ENCODE measurements around the gene DHX57.

DHX57 gene

GRCh38 chr2:38898256-38898655 is 22.5 kb upstream of the DHX57 start:
- no peak overlapping the region for H3K27ac ChIP-seq

DNA sequence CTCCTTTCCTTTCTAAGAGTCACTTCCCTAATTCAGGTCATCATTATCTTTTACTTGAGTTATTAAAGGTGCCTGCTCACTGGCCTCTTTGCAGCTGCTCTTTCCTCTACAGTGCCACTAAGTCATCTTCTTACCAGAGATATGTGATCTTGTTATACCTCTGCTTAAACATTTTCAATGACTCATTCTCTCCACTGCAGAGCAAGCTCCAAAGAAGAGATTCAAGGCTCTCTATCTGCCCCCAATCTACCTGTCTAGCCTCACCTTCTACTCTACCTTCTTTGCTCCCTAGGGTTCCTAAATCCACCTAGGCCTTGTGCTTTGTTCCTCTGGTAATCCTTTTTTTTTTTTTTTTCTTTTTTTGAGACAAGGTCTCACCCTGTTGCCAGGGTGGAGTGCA is 17.1 kb upstream of the DHX57 start:
- Histone ChIP-seq H3K27me3 (no peaks in the 10 kb centered on the region), H3K9ac (no peak overlapping the region), H3K4me1 (no peaks in the 10 kb centered on the region), H3K36me3 (no peaks in the 10 kb centered on the region), H3K4me2 (no peak overlapping the region), H3K4me3 (no peak overlapping the region), H3K9me3 (0 out of 2 replicates have a peak, but pooled peaks cover 3% of the 10 kb centered on the region), H4K20me1 (no peaks in the 10 kb centered on the region), H3K27ac (no peak overlapping the region)
- no peak for TF ChIP-seq Cebpa-rat (IDR thresholded peaks at IDR 0.05)

More at GRCh38 chr2:38898256-38898655, 22.5 kb upstream of the DHX57 start:
- Histone ChIP-seq H4K20me1 (no peaks in the 10 kb centered on the region), H3K9ac (no peak overlapping the region), H3K27me3 (no peaks in the 10 kb centered on the region), H3K9me3 (no peaks in the 10 kb centered on the region), H3K4me3 (no peak overlapping the region), H3K4me2 (no peak overlapping the region), H3K4me1 (no peaks in the 10 kb centered on the region), H3K36me3 (no peaks in the 10 kb centered on the region)
- no peak for TF ChIP-seq Cebpa-rat (IDR thresholded peaks at IDR 0.05)

DNA sequence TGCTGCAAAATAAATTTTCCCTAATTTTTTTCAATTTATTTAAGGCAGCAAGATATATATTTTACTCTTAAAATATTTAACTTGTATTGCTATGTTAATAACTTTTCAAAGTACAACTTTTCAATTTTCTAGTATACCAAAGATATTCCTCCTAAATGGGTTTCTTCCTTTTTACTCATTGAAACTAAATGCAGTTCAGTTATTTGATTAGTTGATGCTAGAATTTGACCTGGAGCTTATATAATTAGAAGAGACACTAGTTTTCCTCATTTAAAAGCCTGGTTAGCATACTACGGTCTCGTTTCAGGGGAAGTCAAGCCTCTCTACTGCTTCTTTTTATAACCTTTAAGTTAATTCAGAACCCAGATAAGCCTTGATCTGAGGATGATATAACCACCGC is 13.8 kb upstream of the DHX57 start, which contains the start of gene ARHGEF33:
ARHGEF33 (plus strand) TSS at position 301 of the 400 bp plus-strand sequence. CDS start 29,573 bp downstream, outside the sequence.
- Histone ChIP-seq H3K4me1 (no peaks in the 10 kb centered on the region), H3K27ac (no peak within 1 kb of the TSS), H3K36me3 (no peaks in the 10 kb centered on the region), H3K9ac (no peak within 1 kb of the TSS), H3K9me3 (0 out of 2 replicates have a peak, but pooled peaks cover 7% of the 10 kb centered on the region), H3K27me3 (no peaks in the 10 kb centered on the region), H3K4me2 (no peak within 1 kb of the TSS), H3K4me3 (no peak within 1 kb of the TSS), H4K20me1 (no peaks in the 10 kb centered on the region)
- TF ChIP-seq Cebpa-rat (IDR thresholded peaks at IDR 0.05): no peak

DNA sequence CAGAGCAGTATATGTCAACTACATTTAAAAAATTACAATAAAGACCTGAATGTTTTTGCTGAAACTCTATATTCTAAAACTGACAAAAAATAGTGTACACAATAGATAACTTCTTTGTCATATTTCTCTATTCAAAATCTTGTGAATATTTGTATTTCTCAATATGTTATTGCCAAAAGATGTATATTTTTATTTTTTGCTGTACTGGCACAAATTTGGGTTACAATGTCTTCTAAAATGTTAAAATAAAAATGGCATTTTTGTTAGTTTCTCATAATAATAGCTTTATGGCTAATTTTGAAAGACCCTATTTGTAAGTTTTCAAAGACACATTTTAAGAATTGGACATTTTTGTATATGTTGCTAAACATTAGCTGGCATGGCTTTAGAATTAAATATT is 13.3 kb upstream of the DHX57 start:
- H3K4me3 ChIP-seq: no peak overlapping the region
- no peaks in the 10 kb centered on the region for H3K4me1 ChIP-seq
- no peak overlapping the region for H3K9ac ChIP-seq
- H3K36me3 ChIP-seq: no peaks in the 10 kb centered on the region
- no peaks in the 10 kb centered on the region for H4K20me1 ChIP-seq
- no peak overlapping the region for H3K4me2 ChIP-seq
- 0 out of 2 replicates have a peak, but pooled peaks cover 7% of the 10 kb centered on the region for H3K9me3 ChIP-seq
- no peaks in the 10 kb centered on the region for H3K27me3 ChIP-seq
- no peak overlapping the region for H3K27ac ChIP-seq
- no peak for TF ChIP-seq Cebpa-rat (IDR thresholded peaks at IDR 0.05)

GRCh38 chr2:38887902-38888554 is 12.3 kb upstream of the DHX57 start:
- Histone ChIP-seq H3K9me3 (0 out of 2 replicates have a peak, but pooled peaks cover 7% of the 10 kb centered on the region), H3K27me3 (no peaks in the 10 kb centered on the region), H4K20me1 (no peaks in the 10 kb centered on the region), H3K36me3 (no peaks in the 10 kb centered on the region), H3K9ac (no peak overlapping the region), H3K4me3 (no peak overlapping the region), H3K4me2 (no peak overlapping the region), H3K4me1 (no peaks in the 10 kb centered on the region), H3K27ac (no peak overlapping the region)
- no peak for TF ChIP-seq Cebpa-rat (IDR thresholded peaks at IDR 0.05)

- no peak overlapping the region for H3K4me2 ChIP-seq
- no peak overlapping the region for H3K4me3 ChIP-seq
- H3K27ac ChIP-seq: no peak overlapping the region
- 0 out of 2 replicates have a peak, but pooled peaks cover 7% of the 10 kb centered on the region for H3K9me3 ChIP-seq
- H3K9ac ChIP-seq: no peak overlapping the region
- no peak for TF ChIP-seq Cebpa-rat (IDR thresholded peaks at IDR 0.05)
- no peaks in the 10 kb centered on the region for H3K27me3 ChIP-seq
- H3K36me3 ChIP-seq: no peaks in the 10 kb centered on the region
- no peaks in the 10 kb centered on the region for H3K4me1 ChIP-seq
- no peaks in the 10 kb centered on the region for H4K20me1 ChIP-seq
Observed at GRCh38 chr2:38887347-38887746, 11.6 kb upstream of the DHX57 start.

GRCh38 chr2:38886063-38886462 is 10.3 kb upstream of the DHX57 start:
- no peaks in the 10 kb centered on the region for H3K36me3 ChIP-seq

DNA sequence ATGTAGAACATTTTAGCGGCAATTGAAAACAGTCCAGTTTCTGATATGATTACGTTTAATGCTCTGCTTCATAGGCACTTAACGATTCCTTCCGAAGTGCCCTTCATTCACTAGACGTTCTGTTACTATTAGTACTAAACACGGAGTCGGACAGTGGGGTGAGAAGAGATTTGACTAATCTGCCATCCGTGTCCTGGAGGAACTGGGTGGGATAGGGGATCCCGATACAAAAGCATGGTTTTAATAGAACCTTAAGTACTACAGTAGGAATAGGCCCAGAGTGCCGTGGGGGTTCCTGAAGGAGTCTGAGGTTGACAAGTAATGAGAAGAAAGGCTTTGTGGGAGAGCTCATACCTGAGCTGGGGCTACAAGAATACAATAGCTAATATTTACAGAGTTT is 673 bp upstream of the DHX57 start:
- no peak for TF ChIP-seq Cebpa-rat (IDR thresholded peaks at IDR 0.05)
- H3K27me3 ChIP-seq: peaks cover 6% of the 10 kb centered on the region; the same call in 1 of the 2 replicates
- peaks cover 13% of the 10 kb centered on the region for H3K4me1 ChIP-seq
- no peak overlapping the region; the same call in 1 of the 2 replicates for H3K9ac ChIP-seq
- H3K4me2 ChIP-seq: peak overlapping the region; percentile 90
- no peaks in the 10 kb centered on the region for H4K20me1 ChIP-seq
- peak overlapping the region; percentile 81 for H3K4me3 ChIP-seq
- peaks cover 6% of the 10 kb centered on the region for H3K9me3 ChIP-seq
- H3K36me3 ChIP-seq: peaks cover 5% of the 10 kb centered on the region; the same call in 1 of the 2 replicates
- H3K27ac ChIP-seq: no peak overlapping the region

More at GRCh38 chr2:38886063-38886462, 10.3 kb upstream of the DHX57 start:
- Histone ChIP-seq H3K9me3 (0 out of 2 replicates have a peak, but pooled peaks cover 7% of the 10 kb centered on the region), H3K27me3 (no peaks in the 10 kb centered on the region), H3K4me2 (no peak overlapping the region), H3K4me3 (no peak overlapping the region), H3K9ac (no peak overlapping the region), H3K4me1 (no peaks in the 10 kb centered on the region), H4K20me1 (no peaks in the 10 kb centered on the region), H3K27ac (no peak overlapping the region)
- no peak for TF ChIP-seq Cebpa-rat (IDR thresholded peaks at IDR 0.05)

DNA sequence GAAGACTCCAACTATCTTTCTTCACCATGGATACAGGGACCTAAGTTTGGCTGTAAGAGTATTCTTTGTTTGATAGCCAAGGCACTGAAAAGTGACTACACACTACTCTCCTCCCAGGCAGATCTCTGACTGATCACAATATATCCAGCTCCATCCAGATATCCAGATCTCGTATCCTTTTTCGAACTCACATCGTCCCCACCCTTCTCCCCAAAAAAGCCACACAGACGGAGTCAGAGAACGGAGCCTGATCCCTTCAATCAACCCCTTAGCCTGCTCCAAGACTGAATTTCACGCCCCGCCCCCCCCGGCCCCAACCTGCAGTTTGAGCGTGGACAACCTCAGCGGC is 533 bp downstream of the DHX57 start:
- H3K9ac ChIP-seq: peak overlapping the region; percentile 77
- H3K27me3 ChIP-seq: peaks cover 6% of the 10 kb centered on the region; the same call in 1 of the 2 replicates
- H4K20me1 ChIP-seq: no peaks in the 10 kb centered on the region
- no peak overlapping the region; the same call in 1 of the 2 replicates for H3K27ac ChIP-seq
- peaks cover 6% of the 10 kb centered on the region; the same call in 1 of the 2 replicates for H3K36me3 ChIP-seq
- peak overlapping the region; percentile 81 for H3K4me3 ChIP-seq
- H3K4me2 ChIP-seq: peak overlapping the region; percentile 90
- peaks cover 13% of the 10 kb centered on the region for H3K4me1 ChIP-seq
- TF ChIP-seq Cebpa-rat (IDR thresholded peaks at IDR 0.05): no peak
- H3K9me3 ChIP-seq: peaks cover 15% of the 10 kb centered on the region

DNA sequence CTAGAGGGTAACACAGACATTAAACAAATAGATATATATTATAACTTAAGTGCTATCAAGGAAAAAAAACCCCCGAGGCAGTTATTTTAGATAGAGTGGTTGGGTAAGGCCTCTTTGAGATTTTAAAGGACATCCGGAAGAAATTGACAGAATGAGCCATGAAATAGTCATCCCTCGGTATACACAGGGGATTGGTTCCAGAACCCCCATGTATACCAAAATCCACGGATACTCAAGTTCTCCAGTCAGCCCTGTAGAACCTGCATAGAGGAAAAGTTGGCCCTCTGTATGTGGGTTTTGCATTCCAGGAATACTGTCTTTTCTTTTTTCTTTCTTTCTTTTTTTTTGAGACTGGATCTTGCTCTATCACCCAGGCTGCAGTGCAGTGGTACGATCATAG is 2.0 kb downstream of the DHX57 start:
- H3K9ac ChIP-seq: no peak overlapping the region
- no peaks in the 10 kb centered on the region for H4K20me1 ChIP-seq
- no peak for TF ChIP-seq Cebpa-rat (IDR thresholded peaks at IDR 0.05)
- H3K4me3 ChIP-seq: no peak overlapping the region
- peaks cover 13% of the 10 kb centered on the region for H3K4me1 ChIP-seq
- no peak overlapping the region for H3K4me2 ChIP-seq
- H3K27me3 ChIP-seq: peaks cover 6% of the 10 kb centered on the region; the same call in 1 of the 2 replicates
- H3K27ac ChIP-seq: no peak overlapping the region
- H3K9me3 ChIP-seq: peaks cover 29% of the 10 kb centered on the region
- H3K36me3 ChIP-seq: peaks cover 6% of the 10 kb centered on the region; the same call in 1 of the 2 replicates
